GM23248 (cell line): ENCODE measurements around the gene CEP112. TPM values are rescaled to one million over a fixed set of nuclear protein-coding genes. Genes with fewer than 3 reads are reported as not detected.
A peak's percentile ranks its signal among the peaks of the same experiment; 100 is the strongest.
"Not testable (repeated sequence)": the region's sequence is repeated elsewhere in the genome, so short reads cannot be mapped to it uniquely, and the experiment has no call there.

ENCODE experiments used
- DNase-seq: peaks from one replicate; pipeline ENCODE4 v3.0.0-alpha.2; 2015
- H2AFZ ChIP-seq: fragments of 200-600 bp; sonication (generic); 2 replicates; pipeline ENCODE4 v1.6.1; 2016; ENCODE audit warnings: antibody characterized with exemption
- H3F3A ChIP-seq: fragments of 200-600 bp; sonication (generic); 2 replicates; pipeline ENCODE4 v1.6.1; 2016; ENCODE audit warnings: mild to moderate bottlenecking, antibody characterized with exemption, mixed run types; ENCODE audit not compliant: insufficient read depth
- H3K27ac ChIP-seq: fragments of 200-600 bp; sonication (generic); 2 replicates; pipeline ENCODE4 v1.5.1; 2016; ENCODE audit warnings: mild to moderate bottlenecking
- H3K27me3 ChIP-seq: fragments of 200-600 bp; sonication (generic); replicated peaks from 2 replicates; pipeline ENCODE4 v1.6.1; 2016; ENCODE audit warnings: mild to moderate bottlenecking; ENCODE audit not compliant: insufficient read depth
- H3K36me3 ChIP-seq: fragments of 200-600 bp; sonication (generic); 2 replicates; pipeline ENCODE4 v1.6.1; 2016; ENCODE audit warnings: low read depth, mild to moderate bottlenecking
- H3K4me1 ChIP-seq: fragments of 200-600 bp; sonication (generic); 2 replicates; pipeline ENCODE4 v1.6.1; 2016; ENCODE audit warnings: mild to moderate bottlenecking; ENCODE audit not compliant: insufficient read depth
- H3K4me2 ChIP-seq: fragments of 200-600 bp; sonication (generic); one replicate; pipeline ENCODE4 v1.6.1; 2016; ENCODE audit warnings: mild to moderate bottlenecking; ENCODE audit not compliant: unreplicated experiment
- H3K4me3 ChIP-seq: fragments of 200-600 bp; sonication (generic); 2 replicates; pipeline ENCODE4 v1.5.1; 2016; ENCODE audit warnings: mild to moderate bottlenecking
- H3K79me2 ChIP-seq: fragments of 200-600 bp; sonication (generic); 2 replicates; pipeline ENCODE4 v1.6.1; 2016; ENCODE audit warnings: mild to moderate bottlenecking; ENCODE audit not compliant: insufficient read depth
- H3K9ac ChIP-seq: fragments of 200-600 bp; sonication (generic); 2 replicates; pipeline ENCODE4 v1.6.1; 2016; ENCODE audit warnings: mild to moderate bottlenecking
- H3K9me2 ChIP-seq: fragments of 200-600 bp; sonication (generic); 2 replicates; pipeline ENCODE4 v1.6.1; 2016; ENCODE audit warnings: mixed run types, mild to moderate bottlenecking, moderate library complexity; ENCODE audit not compliant: insufficient read depth
- H3K9me3 ChIP-seq: fragments of 200-600 bp; sonication (generic); one replicate; pipeline ENCODE4 v1.6.1; 2017; ENCODE audit warnings: low read depth
- H4K20me1 ChIP-seq: fragments of 200-600 bp; sonication (generic); 2 replicates; pipeline ENCODE4 v1.6.0; 2016; ENCODE audit not compliant: insufficient read depth
- EZH2 ChIP-seq: fragments of 200-600 bp; sonication (generic); IDR thresholded peaks from 2 replicates; pipeline ENCODE4 v1.6.1; 2018; ENCODE audit warnings: antibody characterized with exemption, mild to moderate bottlenecking; ENCODE audit not compliant: insufficient read depth, poor library complexity, severe bottlenecking
- EZH2phosphoT487 ChIP-seq: fragments of 200-600 bp; sonication (generic); IDR thresholded peaks from 2 replicates; pipeline ENCODE4 v1.6.1; 2018; ENCODE audit warnings: antibody characterized with exemption, moderate library complexity, mild to moderate bottlenecking, low read depth; ENCODE audit not compliant: insufficient read depth
- WGBS, 2 experiments: methylation state at CpG; one replicate each; pipeline ENCODE4 v1.1.6; 2015 to 2017; ENCODE audit warnings: low lambda C conversion rate in 2 of 2, low coverage in 1 of 2; ENCODE audit errors: missing lambda C conversion rate in 2 of 2; 5-methylcytosine and 5-hydroxymethylcytosine counted together
- in situ Hi-C: fragments of 300-500 bp; cut with MboI; formaldehyde crosslinking; loops from 2 replicates; pipeline ENCODE4 v1.15.0; 2020
- polyA plus RNA-seq: library from polyadenylated mRNA; unstranded; fragments of >200 nt; fragmentation: Nextera tagmentation; extraction: Ambion mirVana; gene quantifications from 2 replicates; pipeline ENCODE4 v1.2.1, GENCODE V29; 2016
- total RNA-seq: library from RNA; depleted of rRNA; stranded (reverse); fragments of >200 nt; shearing (Covaris generic); gene quantifications from 2 replicates; pipeline ENCODE4 v1.2.3, GENCODE V29; 2014

Gene CEP112
- total and polyA plus RNA-seq, 2 experiments from 2014 or later, result 8.1 to 14.8 TPM

DNA sequence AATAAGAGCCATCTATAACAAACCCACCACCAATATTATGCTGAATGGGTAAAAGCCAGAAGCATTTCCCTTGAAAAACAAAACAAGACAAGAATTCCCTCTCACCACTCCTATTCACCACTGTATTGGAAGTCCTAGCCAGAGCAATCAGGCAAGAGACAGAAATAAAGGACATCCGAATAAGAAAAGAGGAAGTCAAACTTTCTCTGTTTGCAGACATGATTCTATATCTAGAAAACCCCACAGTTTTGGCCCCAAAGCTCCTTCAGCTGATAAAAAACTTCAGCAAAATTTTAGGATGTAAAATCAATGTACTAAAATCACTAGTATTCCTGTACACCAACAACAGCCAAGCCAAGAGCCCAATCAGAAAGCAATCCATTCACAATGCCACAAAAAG lies 358.7 kb downstream of the CEP112 start:
- Histone ChIP-seq H3K9ac (no peak overlapping the region), H3K36me3 (no peaks in the 10 kb centered on the region), H3F3A (no peaks in the 10 kb centered on the region), H4K20me1 (no peaks in the 10 kb centered on the region), H2AFZ (no peak overlapping the region), H3K79me2 (no peaks in the 10 kb centered on the region), H3K4me2 (no peak overlapping the region), H3K4me3 (no peak overlapping the region), H3K9me3 (no peaks in the 10 kb centered on the region), H3K27ac (no peak overlapping the region), H3K4me1 (no peaks in the 10 kb centered on the region), H3K9me2 (no peaks in the 10 kb centered on the region), H3K27me3 (no peaks in the 10 kb centered on the region)
- in situ Hi-C loops, result no loop called here
- TF ChIP-seq EZH2phosphoT487 (no peak), EZH2 (no peak)
- WGBS, 2 experiments, result 83 to 89% methylated on average over 1 of the region's 1 CpG
- no peak for DNase-seq

DNA sequence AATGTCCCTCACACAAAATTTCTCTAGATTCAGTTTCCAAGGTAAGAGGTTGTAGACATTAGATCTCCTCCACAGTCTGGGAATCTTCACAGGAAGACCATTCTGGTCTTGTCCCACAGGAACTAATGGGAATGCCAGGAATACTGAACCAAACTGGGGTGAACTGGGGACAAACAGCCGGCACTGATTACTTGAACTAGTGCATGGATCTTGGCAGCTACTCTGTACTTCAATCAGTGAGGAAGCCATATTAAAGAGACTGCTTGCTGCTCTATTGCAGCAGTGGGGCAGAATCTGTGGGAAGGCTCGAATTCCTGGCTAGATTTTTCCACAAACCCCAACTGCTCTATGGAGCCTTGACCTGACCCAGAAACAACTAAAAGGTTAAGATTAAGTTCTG lies 361.6 kb downstream of the CEP112 start:
- H3K27ac ChIP-seq, result no peak overlapping the region
- H3K79me2 ChIP-seq, result no peaks in the 10 kb centered on the region
- H3K4me2 ChIP-seq, result no peak overlapping the region
- 31 to 32% methylated on average over 2 of the region's 2 CpGs for WGBS, 2 experiments
- no peaks in the 10 kb centered on the region for H3K9me2 ChIP-seq
- H2AFZ ChIP-seq, result no peak overlapping the region
- H3K4me1 ChIP-seq, result 0 out of 2 replicates have a peak, but pooled peaks cover 4% of the 10 kb centered on the region
- no peaks in the 10 kb centered on the region for H4K20me1 ChIP-seq
- H3K4me3 ChIP-seq, result no peak overlapping the region
- H3K27me3 ChIP-seq, result no peaks in the 10 kb centered on the region
- no peaks in the 10 kb centered on the region for H3K36me3 ChIP-seq
- TF ChIP-seq EZH2, result no peak
- no peak for TF ChIP-seq EZH2phosphoT487
- in situ Hi-C loops, result no loop called here
- H3K9me3 ChIP-seq, result no peaks in the 10 kb centered on the region
- no peak overlapping the region for H3K9ac ChIP-seq
- H3F3A ChIP-seq, result no peaks in the 10 kb centered on the region
- no peak for DNase-seq

DNA sequence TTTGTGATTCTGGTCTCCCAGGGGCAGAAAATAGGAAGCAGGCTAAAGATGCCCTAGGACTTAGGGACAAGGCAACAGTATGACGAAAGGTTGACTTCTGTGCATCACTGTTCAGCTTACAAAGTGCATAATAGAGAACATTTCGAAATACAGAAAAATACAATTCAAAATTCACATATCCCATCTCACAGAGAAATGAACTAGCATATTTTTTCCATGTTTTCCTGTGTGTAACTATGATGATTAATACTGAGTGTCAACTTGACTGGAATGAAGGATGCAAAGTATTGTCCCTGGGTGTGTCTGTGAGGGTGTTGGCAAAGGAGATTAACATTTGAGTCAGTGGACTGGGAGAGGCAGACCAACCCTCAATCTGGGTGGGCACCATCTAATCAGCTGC lies 365.4 kb downstream of the CEP112 start:
- DNase-seq, result peak; percentile 43
- H3K9me2 ChIP-seq, H2AFZ ChIP-seq, H3K9me3 ChIP-seq, H3K27me3 ChIP-seq, H3K4me1 ChIP-seq, in situ Hi-C loops, H3K36me3 ChIP-seq, H3K4me2 ChIP-seq, H3K9ac ChIP-seq, H3K4me3 ChIP-seq, H4K20me1 ChIP-seq, H3K27ac ChIP-seq, H3F3A ChIP-seq, H3K79me2 ChIP-seq: not testable (repeated sequence)
- WGBS, 2 experiments, result 13 to 25% methylated on average over 2 of the region's 2 CpGs

DNA sequence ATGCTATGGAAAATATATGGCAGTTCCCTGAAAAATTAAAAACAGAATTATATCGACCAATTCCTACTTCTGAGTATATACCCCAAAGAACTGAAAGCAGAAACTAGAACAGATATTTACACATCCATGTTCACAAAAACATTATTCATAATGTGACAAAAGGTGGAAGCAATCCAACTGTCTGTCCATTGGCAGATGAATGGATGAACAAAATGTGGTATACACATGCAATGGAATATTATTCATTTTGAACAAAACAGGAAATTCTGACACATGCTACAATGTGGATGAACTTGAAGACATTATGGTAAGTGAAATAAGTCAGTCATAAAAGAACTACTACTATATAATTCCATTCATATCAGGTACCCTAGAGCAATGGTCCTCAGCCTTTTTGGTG lies 367.0 kb downstream of the CEP112 start:
- Histone ChIP-seq H4K20me1 (no peaks in the 10 kb centered on the region), H3K27me3 (no peaks in the 10 kb centered on the region), H3K9ac (no peak overlapping the region), H3F3A (no peaks in the 10 kb centered on the region), H3K9me2 (no peaks in the 10 kb centered on the region), H3K4me3 (no peak overlapping the region), H3K79me2 (no peaks in the 10 kb centered on the region), H3K4me1 (0 out of 2 replicates have a peak, but pooled peaks cover 4% of the 10 kb centered on the region), H3K36me3 (no peaks in the 10 kb centered on the region), H3K27ac (no peak overlapping the region), H2AFZ (no peak overlapping the region), H3K9me3 (no peaks in the 10 kb centered on the region), H3K4me2 (no peak overlapping the region)
- TF ChIP-seq EZH2 (no peak), EZH2phosphoT487 (no peak)
- in situ Hi-C loops, result no loop called here
- DNase-seq, result no peak
- 7 to 10% methylated on average over 1 of the region's 1 CpG for WGBS, 2 experiments

DNA sequence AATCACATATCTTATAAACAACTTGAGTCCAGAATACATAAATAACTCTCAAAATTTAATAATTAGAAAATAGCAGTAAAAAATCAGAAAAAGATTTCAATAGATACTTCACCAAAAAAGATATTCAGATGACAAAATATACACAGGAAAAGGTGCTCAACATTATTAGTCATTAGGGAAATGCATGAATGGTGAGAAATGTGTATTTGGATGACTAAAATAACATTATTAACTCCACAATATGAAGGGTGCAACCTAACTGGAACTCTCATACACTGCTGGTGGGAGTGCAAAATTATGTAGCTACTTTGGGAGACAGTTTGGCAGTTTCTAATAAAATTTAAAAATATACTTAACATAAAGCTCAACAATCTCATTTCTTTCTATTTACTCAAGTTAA lies 368.2 kb downstream of the CEP112 start:
- Histone ChIP-seq H3K4me2 (no peak overlapping the region), H3K9ac (no peak overlapping the region)
- in situ Hi-C loops, result no loop called here

More for the DNA sequence above, 368.2 kb downstream of the CEP112 start:
- DNase-seq, result no peak
- Histone ChIP-seq H2AFZ (no peak overlapping the region), H3K4me1 (0 out of 2 replicates have a peak, but pooled peaks cover 4% of the 10 kb centered on the region), H3K9me3 (no peaks in the 10 kb centered on the region), H3F3A (no peaks in the 10 kb centered on the region), H3K27me3 (no peaks in the 10 kb centered on the region), H4K20me1 (no peaks in the 10 kb centered on the region), H3K9me2 (no peaks in the 10 kb centered on the region), H3K4me3 (no peak overlapping the region), H3K36me3 (no peaks in the 10 kb centered on the region), H3K27ac (no peak overlapping the region), H3K79me2 (no peaks in the 10 kb centered on the region)
- no peak for TF ChIP-seq EZH2phosphoT487
